ENCODE data around the gene NHSL2.

- TF ChIP-seq CTCF (IDR thresholded peaks at IDR 0.05) (no peak), EZH2 (IDR thresholded peaks at IDR 0.05) (no peak)
Observed at GRCh38 chrX:71994601-71995000, 84.0 kb downstream of the NHSL2 start.
